PC-9 (cell line): ENCODE measurements around the gene SERTAD3.

Experiments used
- CTCF ChIP-seq: fragments of 200-600 bp; sonication (generic); conservative IDR thresholded peaks from 2 replicates; pipeline ENCODE4 v1.6.1; 2017; ENCODE audit warnings: mixed run types, antibody characterized with exemption, mild to moderate bottlenecking, moderate library complexity
- EZH2 ChIP-seq: fragments of 200-600 bp; sonication (generic); IDR thresholded peaks from 2 replicates; pipeline ENCODE4 v1.8.0; 2017; ENCODE audit warnings: antibody characterized with exemption, low read depth

GRCh38 chr19:40419780-40420179 lies 24.4 kb downstream of the SERTAD3 start:
- no peak for TF ChIP-seq CTCF
- no peak for TF ChIP-seq EZH2
